ENCODE results near the gene TJAP1. TPM values are rescaled to one million over a fixed set of nuclear protein-coding genes. Genes with fewer than 3 reads are reported as not detected.

The TJAP1 gene, protein sequence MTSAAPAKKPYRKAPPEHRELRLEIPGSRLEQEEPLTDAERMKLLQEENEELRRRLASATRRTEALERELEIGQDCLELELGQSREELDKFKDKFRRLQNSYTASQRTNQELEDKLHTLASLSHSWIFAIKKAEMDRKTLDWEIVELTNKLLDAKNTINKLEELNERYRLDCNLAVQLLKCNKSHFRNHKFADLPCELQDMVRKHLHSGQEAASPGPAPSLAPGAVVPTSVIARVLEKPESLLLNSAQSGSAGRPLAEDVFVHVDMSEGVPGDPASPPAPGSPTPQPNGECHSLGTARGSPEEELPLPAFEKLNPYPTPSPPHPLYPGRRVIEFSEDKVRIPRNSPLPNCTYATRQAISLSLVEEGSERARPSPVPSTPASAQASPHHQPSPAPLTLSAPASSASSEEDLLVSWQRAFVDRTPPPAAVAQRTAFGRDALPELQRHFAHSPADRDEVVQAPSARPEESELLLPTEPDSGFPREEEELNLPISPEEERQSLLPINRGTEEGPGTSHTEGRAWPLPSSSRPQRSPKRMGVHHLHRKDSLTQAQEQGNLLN
- 27.7 to 35.3 TPM (median 31.0 TPM) in 3 replicates for total RNA-seq
- long read RNA-seq, transcript TJAP1-205 (10 exons, 2,665 nt) = major isoform, 8 of 46 reads
- long read RNA-seq, partial matches to known transcripts = 3 of 46 reads
- long read RNA-seq, other reads (novel, unspliced or antisense) = 27 of 46 reads

DNA sequence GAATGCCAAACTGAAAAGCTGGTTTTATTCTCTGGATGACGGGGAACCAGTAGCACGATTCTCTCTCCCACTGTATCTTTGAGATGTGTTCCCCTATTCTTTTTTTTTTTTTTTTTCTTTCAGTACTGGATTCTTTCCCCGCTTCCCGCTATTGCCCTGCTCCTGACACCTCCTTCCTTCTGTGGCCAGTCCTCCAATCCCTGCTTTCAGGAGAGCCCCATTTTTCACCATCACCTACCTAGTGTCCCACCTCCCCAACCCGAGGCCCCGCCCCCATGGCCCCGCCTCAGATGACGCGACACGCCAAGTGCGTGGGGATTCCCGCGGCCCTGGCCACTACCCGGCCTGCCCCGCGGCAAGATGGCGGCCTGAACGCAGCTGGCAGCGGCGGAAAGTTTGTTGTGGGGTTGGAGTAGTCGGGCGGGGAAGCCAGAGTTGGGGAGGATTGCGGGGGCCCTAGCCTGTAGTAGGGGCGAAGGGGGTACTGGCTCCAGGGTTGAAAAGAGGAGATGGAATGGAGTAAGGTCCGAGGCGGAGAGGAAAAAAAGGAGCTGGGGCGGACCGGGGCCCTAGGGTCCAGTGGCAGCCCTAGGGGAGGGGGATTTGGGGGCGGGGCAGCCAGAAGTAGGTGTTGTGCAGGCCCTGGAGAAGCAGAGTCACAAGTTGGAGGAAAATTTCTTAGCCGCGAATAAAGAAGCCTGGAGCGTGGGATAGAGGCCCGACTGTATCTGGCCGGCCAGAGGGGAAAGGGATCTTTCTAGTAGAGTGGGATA is at the start of gene TJAP1:
TJAP1 (plus strand) TSS at position 336 of the 773 bp plus-strand sequence. CDS start 21,432 bp downstream, outside the sequence.
- no peak for DNase-seq (ENCODE audit: low spot score)
- no peaks in the 10 kb centered on the region for H3K9me3 Mint-ChIP-seq (ENCODE audit: low read depth)
- peak within 1 kb of the TSS; percentile 96 for H3K27ac Mint-ChIP-seq (ENCODE audit: unreplicated experiment)
- TF ChIP-seq, protein P1, sequence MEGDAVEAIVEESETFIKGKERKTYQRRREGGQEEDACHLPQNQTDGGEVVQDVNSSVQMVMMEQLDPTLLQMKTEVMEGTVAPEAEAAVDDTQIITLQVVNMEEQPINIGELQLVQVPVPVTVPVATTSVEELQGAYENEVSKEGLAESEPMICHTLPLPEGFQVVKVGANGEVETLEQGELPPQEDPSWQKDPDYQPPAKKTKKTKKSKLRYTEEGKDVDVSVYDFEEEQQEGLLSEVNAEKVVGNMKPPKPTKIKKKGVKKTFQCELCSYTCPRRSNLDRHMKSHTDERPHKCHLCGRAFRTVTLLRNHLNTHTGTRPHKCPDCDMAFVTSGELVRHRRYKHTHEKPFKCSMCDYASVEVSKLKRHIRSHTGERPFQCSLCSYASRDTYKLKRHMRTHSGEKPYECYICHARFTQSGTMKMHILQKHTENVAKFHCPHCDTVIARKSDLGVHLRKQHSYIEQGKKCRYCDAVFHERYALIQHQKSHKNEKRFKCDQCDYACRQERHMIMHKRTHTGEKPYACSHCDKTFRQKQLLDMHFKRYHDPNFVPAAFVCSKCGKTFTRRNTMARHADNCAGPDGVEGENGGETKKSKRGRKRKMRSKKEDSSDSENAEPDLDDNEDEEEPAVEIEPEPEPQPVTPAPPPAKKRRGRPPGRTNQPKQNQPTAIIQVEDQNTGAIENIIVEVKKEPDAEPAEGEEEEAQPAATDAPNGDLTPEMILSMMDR (IDR thresholded peaks at IDR 0.05) = no peak
- H3K36me3 Mint-ChIP-seq (ENCODE audit: low read depth) = no peaks in the 10 kb centered on the region
- peaks cover 1% of the 10 kb centered on the region for H3K27me3 Mint-ChIP-seq (ENCODE audit: low read depth)
- peak within 1 kb of the TSS; percentile 85 for H3K4me3 Mint-ChIP-seq (ENCODE audit: unreplicated experiment)
- peaks cover 39% of the 10 kb centered on the region for H3K4me1 Mint-ChIP-seq (ENCODE audit: low read depth)

DNA sequence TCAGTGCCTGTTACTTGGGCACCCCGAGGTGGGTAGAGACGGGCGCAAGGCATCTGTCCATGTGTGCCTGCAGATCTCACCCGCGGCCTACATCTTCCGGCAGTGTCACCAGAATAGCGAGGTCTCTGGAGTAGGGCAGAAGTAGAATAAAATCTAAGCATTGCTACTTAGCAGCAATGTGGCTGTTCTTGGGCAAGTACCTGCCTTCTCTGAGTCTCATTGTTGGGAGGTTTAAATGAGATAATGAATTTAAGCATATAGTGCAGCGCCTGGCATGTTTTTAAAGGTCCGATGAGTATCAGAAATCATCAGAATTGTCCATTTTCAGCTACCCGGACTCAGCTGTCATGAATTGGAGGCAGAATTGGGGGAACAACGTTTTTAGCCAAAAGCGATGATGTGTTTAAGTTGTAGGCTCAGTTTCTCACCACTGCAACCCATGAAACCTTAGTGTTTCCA is 49.2 kb upstream of the TJAP1 start:
- peaks cover 17% of the 10 kb centered on the region for H3K4me1 Mint-ChIP-seq (ENCODE audit: low read depth)
- no peak for DNase-seq (ENCODE audit: low spot score)
- H3K36me3 Mint-ChIP-seq (ENCODE audit: low read depth) = peaks cover 4% of the 10 kb centered on the region
- no peaks in the 10 kb centered on the region for H3K27me3 Mint-ChIP-seq (ENCODE audit: low read depth)
- H3K27ac Mint-ChIP-seq (ENCODE audit: unreplicated experiment) = peak overlapping the region; percentile 97
- peak overlapping the region; percentile 97 for H3K4me3 Mint-ChIP-seq (ENCODE audit: unreplicated experiment)
- no peaks in the 10 kb centered on the region for H3K9me3 Mint-ChIP-seq (ENCODE audit: low read depth)
- TF ChIP-seq, protein P1 (IDR thresholded peaks at IDR 0.05) = no peak

DNA sequence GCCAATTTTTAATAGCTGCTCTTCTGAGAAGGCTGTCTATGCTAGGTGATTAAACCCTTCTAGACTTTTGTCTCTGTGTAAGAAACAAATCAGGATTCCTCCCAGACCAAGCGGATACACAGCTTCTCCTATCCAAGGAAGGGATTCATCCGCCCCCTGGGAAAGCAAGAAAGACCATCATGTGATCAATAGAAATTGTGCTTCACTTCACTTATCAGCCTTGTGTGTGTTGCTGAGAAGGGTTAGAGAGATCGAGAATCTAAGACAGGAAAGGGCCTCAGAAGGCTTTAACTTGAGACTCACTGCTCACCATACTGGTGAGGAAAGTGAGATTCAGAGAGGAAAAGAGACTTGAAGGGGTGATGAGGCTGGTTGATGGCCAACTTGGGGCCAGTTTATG is 48.5 kb upstream of the TJAP1 start:
- peaks cover 17% of the 10 kb centered on the region for H3K4me1 Mint-ChIP-seq (ENCODE audit: low read depth)
- TF ChIP-seq, protein P1 (IDR thresholded peaks at IDR 0.05) = no peak
- H3K36me3 Mint-ChIP-seq (ENCODE audit: low read depth) = peaks cover 4% of the 10 kb centered on the region
- H3K4me3 Mint-ChIP-seq (ENCODE audit: unreplicated experiment) = peak overlapping the region; percentile 97
- H3K9me3 Mint-ChIP-seq (ENCODE audit: low read depth) = no peaks in the 10 kb centered on the region
- no peak for DNase-seq (ENCODE audit: low spot score)
- no peaks in the 10 kb centered on the region for H3K27me3 Mint-ChIP-seq (ENCODE audit: low read depth)
- peak overlapping the region; percentile 67 for H3K27ac Mint-ChIP-seq (ENCODE audit: unreplicated experiment)

DNA sequence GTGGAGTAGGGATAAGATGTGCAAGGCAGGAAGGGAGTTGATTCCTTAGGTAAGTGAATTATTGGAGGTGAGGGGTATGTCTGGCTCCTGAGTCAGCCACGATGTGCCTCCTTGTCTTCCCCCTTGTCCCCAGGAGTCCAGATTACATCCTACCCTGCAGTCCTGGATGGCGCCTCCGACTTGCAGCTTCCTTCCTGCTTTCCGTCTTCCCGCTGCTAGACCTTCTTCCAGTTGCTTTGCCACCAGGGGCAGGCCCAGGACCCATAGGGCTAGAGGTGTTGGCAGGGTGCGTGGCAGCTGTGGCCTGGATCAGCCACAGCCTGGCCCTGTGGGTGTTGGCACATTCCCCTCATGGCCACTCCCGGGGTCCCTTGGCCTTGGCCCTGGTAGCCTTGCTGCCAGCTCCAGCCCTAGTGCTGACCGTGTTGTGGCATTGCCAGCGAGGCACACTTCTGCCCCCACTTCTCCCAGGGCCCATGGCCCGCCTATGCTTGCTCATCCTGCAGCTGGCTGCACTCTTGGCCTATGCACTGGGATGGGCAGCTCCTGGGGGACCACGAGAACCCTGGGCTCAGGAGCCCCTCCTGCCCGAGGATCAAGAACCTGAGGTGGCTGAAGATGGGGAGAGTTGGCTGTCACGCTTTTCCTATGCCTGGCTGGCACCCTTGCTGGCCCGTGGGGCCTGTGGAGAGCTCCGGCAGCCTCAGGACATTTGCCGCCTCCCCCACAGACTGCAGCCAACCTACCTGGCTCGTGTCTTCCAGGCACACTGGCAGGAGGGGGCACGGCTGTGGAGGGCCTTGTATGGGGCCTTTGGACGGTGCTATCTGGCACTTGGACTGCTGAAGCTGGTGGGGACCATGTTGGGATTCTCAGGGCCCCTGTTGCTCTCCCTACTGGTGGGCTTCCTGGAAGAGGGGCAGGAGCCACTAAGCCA is 45.1 kb upstream of the TJAP1 start:
- Mint-ChIP-seq H3K36me3 (ENCODE audit: low read depth) (peaks cover 4% of the 10 kb centered on the region), H3K27ac (ENCODE audit: unreplicated experiment) (no peak overlapping the region), H3K27me3 (ENCODE audit: low read depth) (no peaks in the 10 kb centered on the region), H3K4me3 (ENCODE audit: unreplicated experiment) (no peak overlapping the region), H3K9me3 (ENCODE audit: low read depth) (no peaks in the 10 kb centered on the region), H3K4me1 (ENCODE audit: low read depth) (peaks cover 31% of the 10 kb centered on the region)
- no peak for DNase-seq (ENCODE audit: low spot score)
- TF ChIP-seq, protein P1 (IDR thresholded peaks at IDR 0.05) = no peak

Data from chondrocyte (in vitro differentiated cells).